AG08395 (cell line): ENCODE data around the gene SLIT1.

Experiments used
- DNase-seq: peaks from one replicate; pipeline ENCODE4 v3.0.0; 2012; ENCODE audit warnings: mixed read lengths, low spot score

SLIT1 gene

DNA sequence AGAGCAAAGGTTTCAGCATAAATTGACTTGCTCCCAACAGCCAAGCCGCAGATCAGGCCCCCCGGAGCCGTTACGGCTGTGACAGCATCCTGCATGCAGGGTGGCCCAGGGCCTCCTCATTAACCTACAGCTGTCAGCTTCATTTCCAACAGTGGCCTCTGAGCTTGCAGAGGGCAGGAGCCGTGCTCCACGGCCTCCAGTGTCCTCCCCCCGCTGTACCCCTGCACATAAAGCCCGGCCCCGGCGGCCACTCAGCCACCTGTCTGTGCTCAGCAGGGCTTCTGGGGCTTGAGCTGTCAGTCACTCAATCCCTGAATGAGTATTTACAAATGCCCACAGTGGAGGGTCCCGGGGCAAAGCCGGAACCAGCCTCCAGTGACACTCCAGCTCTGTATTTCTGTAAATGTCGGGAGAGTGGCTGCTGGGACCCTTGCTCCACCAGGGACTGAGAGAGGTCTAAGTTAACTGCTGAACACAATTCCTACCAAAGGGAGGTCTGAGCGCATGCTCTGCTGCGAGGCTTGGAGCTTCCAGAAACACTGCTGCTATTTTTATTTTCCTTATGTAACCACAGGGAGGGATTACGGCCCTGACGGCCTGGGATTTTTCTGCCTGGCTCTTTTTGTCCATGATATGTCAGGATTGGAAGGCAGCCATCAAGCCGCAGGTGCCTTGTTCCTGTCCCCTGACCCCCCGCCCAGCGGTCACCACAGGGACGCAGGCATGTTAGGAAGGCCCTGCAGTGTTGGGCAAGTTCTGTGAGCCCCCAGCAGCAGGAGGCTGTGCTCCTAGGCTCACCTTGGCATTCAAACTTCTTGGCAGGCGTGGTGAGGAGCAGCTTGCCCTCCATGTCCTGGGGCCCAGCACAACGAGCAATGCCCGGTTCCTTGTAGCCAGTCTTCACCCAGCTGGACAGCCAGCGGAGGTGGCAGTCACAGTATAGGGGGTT lies 165.0 kb downstream of the SLIT1 start:
- no peak for DNase-seq

DNA sequence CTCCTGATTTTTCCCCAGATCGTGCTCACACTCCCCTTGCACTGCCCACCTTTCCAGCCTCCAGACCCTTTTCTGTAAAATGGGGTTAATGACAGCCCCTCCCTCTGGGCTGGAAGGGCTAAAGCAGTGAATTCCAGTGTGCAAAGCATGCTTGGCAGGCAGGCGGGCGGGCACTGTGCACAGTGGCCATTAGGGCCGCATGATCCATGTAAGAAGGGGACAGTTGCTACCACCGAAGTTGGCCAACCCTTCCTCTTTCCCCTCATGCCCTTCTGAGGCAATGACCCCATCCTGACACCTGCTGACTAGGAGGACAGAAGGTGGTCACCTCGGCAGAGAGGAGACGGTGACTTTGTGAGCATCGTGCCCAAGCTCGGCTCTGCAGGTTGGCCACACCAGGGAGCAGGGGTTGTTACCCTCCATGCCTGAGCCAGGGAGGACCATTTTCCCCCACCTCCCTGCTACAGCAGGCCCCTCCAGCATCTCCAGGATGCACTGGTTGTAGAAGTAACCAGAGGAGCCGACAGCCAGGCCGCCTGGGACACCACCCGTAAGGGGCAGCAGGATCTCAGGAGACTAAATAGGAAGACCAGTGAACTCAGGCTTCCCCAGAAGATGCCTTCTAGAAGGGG lies 166.4 kb downstream of the SLIT1 start:
- DNase-seq, result no peak

DNA sequence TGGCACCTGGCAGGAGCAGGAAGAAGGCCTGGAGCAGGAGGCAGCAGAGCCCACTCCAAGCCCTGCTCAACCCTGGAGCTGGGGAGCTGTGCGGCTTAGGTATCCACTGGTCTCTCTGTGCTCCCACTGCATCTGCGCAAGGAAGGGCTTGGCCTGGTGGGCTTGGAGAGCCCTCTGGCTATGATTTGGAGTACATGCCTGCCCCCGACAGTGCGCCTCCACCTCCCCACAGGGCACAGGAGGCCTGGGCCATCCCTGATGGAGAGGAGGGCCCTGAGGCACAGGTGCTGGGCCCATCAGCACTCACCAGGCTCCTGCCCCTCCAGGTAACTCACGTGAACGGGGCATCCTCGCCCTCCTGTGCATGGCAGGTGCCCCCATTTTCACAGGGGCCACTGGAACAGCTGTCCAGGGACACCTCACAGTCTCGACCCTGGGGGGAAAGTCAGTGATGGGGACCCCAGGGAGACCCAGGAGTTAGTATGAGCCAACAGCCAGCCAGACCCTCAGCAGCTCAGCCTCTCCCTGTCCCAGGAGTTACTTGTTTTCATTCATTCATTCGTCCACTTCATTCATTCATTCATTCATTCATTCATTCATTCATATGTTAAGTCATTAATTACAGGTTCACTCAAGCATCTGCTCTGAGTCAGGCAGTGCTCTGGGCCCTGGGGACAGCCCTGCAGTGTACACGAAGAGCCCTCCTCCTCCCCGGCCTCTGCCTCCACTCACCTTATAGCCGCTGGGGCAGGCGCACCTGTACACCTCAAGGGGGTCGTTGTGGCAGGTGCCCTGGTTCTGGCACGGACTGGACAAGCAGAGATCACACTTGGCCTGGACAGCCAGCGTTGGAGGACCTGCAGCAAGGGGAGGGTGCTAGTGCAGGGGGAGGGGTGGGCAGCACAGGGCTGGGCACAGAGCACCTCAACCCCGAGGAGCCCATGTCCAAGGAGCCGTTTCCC lies 167.2 kb downstream of the SLIT1 start:
- no peak for DNase-seq

DNA sequence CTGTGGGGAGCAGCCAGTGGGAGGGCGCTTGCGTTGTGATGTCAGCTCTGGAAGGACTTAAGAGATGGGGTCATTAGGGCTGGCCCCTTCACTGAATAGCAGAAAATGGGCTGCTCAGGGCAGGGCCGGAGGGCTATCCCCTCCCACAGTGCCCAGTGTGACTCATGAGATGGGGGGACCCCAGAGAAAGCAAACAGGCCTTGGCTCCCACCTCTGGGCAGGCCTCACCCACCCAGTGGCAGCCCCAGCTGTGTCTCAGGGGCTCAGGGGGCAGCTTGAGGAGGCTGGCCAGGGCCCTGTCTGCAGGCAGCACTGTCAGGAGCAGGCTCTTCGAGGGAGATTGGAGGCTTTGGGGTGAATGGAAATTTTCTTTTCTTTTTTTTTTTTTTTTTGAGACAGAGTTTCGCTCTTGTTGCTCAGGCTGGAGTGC lies 168.3 kb downstream of the SLIT1 start:
- DNase-seq, result no peak

DNA sequence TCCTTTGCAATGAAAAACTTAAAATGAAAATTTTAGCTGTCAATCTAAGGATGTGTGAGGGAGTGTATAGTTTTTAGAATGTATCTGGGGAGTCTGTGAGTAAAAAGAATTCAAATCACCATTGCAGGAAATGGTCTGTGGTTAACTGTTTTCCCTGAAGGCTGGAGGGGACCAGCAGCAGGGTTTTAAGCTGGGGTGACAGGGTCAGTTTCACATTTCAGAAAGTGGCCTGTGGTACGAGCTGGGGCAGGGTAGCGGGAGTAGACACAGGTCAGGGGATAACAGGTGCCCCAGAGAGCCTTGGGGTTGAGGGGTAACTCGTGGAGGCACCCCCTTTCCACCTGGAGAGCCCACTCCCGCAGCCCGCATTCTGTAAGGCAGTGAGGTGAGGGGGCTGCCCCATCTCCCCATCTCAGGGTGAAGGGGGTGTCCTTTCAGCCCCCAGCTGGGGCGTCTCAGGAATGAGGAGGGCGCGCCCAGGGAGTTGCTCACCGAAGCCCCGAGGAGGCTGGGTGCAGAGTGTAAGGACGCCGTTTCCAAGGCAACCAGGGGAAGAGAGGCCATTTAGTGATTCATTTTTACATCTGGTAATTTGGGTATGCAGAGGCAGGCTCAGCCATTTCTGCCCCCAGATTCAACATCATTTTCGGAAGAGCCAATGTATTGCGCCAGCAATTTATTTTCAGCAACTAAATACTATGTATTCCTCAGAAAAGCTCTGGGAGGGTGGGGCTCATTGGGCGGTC lies 168.9 kb downstream of the SLIT1 start:
- DNase-seq, result no peak

DNA sequence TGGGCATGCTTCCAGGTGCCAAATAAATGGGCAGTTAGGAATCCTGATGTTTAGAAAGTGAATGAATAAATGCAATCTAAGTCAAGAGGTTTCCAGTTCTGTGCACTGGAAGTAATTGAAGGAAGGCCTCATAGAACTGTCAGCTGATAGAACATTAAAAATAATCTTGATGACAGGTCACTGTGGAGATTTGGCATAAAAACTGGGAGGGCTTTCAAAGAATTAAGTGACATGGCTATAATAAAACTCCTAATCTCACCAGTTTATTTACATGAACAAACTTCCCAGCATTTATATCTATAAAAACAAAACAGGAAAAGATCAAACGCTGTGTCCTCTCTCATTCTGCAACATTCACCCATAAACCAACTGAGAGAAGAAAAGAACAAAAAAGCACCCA lies 170.5 kb downstream of the SLIT1 start:
- no peak for DNase-seq

DNA sequence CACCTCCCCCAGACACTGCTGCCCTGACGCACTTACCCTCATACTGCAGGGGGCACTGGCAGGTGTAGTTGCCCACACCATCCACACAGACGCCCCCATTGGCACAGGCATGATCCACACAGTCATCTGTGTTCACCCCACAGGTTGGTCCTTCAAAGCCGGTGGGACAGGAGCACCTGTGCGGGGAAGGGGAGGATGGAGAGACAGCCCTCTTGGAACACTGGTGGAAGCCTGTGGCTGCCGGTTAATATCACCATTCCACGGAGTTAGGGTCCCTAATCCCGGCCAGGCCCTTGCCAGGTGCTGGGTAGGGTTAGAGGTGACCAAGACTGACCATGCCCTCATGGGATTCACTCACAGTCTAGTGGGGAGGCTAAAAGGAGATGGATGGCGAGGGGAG lies 171.8 kb downstream of the SLIT1 start:
- no peak for DNase-seq

DNA sequence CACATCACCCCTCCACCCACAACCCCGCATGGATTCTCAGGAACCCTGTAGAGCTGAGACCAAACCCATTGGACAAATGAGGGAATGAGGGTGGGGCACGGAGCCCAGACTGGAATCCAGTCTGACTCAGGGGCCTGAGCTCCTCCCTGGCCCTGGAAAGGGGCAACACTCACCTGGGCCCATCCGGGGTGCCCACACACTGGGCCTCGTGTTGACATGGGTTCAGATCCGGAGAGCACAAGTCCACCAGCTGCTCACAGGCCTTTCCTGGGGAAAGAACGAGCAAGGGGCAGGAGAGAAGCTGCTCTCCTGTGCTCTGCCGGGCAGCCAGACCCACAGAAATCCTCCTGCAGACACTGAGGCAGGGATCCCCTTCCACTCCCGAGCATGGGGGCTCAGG lies 172.2 kb downstream of the SLIT1 start:
- DNase-seq, result no peak

DNA sequence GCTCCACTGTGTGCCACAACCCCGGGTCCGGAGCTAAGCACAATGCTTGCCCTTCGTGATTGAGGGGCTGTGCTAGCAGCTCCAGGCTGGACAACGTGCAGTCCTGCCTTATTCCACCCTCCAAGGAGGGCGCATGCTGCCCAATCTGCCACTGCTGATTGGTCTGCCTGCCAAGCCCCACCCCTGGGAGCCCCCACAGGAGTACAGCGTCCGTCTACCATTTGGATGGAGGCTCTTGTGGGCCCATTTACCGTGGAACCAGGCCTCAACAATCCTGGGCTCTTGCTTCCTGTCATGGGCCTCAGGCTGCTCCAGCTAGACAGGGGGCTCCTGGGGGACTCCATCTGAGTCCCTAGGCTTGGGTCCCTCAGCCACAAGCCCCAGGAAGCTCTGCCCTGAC lies 173.3 kb downstream of the SLIT1 start:
- no peak for DNase-seq

DNA sequence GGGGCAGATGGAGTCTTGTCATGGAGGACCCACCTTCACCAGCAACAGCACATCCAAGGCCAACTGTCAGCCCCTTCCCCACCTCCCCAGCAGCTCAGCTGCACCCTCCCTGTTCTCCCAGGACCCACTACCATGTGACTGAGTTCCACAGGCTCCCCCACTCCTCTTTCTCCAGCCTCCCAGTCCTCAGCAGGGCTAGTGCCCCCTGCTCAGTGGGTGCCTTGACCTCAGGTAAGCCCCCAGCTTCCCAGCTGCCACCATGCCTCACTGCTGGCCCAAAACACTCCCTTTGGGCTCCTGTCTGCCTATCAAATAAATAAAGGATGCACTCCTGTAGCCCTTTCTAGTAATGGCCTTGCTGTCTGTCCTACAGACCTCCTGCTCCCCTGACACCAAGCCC lies 174.4 kb downstream of the SLIT1 start:
- no peak for DNase-seq

DNA sequence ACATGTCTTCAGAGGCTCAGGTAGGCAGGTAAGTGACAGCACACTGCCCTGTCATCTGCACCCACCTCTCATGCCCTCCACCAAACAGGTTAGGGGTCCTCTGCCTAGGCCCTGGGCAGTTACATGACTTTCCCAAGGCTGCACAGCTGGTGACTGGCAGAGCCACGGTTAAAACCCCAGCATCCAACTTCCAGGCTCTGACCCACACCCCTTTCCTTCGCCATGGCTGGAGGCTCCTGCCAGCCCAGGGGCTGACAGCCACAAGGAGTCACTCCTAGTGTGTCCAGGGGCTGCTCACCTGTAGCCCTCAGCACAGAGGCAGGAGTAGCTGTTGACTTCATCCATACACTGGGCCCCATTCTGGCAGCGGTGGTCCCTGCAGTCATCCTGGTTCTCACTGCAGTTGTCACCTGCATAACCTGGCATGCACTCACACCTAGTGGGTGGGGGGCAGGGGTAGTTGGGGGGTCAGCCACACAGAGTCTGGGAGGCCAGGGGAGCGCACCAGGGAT lies 175.0 kb downstream of the SLIT1 start:
- DNase-seq, result no peak

DNA sequence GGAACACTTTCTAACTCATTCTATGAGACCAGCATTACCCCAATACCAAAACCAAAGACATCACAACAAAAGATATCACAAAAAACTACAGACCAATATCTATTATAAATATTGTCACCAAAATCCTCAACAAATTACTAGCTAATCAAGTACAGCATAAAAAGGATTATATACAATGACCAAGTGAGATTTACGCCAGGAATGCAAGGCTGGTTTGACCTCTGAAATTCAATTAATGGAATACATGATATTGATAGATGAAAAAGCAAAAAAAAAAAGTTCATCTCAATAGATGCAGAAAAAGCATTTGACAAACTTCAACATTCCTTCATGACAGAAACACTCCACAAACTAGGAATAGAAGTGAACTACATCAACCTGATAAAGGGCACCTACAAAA lies 178.3 kb downstream of the SLIT1 start:
- DNase-seq, result no peak

DNA sequence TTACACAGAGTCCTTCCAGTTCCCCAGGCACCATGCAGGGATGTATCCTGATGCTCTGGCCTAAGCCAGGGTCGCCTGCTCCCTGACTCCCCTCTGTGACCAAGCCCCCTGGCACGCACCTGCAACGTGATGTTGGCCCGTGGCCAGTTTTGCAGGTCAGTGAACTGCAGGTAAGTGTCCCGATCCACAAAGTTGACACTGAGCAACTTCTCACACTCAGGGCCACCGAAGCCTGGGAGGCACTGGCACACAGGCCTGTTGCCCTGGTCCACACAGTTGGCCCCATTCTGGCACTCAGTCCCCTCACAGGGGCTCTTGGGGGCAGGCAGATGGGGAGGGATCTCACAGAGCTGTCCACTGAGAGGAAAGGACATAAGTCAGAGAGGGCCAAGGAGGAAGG lies 179.4 kb downstream of the SLIT1 start:
- DNase-seq, result no peak

DNA sequence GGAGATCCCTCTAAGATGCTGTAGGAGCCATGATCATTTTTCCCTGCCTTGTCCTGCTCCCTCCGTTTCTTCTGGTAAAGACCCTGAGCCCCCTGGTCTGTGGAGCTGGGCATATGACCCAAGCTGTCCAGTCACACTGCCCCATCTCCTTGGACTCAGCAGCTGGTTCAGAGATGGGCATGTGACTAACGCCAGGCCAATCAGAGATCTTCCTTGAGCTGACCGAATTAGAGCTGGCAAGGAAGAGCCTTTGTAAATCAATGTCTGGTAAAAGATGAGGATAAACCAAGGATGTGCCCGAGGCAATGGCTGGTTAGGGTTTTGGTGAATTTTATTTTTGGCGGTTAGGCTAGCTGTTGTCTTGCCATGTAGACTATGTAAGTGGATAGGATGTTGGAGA lies 180.4 kb downstream of the SLIT1 start:
- DNase-seq, result no peak

DNA sequence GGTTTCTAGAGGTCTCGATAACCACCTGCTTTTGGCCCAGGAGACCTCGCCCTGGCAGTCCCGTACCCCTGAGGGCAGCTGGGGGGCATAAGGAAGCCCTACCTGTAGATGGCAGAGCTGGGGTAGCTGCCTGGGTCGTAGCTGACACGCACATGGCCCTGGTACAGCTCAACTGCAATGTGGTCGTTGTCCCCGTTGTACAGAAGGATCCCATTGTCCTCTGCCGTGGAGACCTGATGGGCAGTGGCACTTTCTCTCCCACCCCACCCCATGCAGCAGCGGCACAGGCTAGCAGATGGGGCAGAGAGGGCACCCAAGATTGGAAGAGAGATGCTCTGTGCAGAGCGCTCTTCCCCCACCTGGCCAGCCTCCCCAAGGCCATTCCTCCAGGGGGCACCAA lies 181.2 kb downstream of the SLIT1 start:
- no peak for DNase-seq

DNA sequence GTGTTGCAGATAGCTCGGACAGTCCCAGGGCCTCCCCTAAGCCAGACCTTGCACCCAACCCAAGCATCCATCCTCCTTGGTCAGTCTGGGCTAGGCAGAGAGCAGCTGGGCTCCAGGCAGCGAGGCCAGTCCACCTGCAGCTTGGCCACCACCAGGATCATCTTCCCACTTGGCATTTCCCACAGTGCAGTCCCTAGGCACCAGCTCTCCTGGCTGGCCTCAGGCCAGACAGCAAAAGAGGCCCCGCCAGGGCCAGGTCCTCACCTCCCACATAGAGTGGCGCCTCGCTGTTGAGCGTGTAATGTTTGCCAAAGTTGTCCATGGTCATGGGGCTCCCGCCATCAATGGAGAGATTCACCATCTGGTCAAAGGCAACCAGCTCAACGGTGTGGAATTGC lies 182.0 kb downstream of the SLIT1 start:
- DNase-seq, result no peak

DNA sequence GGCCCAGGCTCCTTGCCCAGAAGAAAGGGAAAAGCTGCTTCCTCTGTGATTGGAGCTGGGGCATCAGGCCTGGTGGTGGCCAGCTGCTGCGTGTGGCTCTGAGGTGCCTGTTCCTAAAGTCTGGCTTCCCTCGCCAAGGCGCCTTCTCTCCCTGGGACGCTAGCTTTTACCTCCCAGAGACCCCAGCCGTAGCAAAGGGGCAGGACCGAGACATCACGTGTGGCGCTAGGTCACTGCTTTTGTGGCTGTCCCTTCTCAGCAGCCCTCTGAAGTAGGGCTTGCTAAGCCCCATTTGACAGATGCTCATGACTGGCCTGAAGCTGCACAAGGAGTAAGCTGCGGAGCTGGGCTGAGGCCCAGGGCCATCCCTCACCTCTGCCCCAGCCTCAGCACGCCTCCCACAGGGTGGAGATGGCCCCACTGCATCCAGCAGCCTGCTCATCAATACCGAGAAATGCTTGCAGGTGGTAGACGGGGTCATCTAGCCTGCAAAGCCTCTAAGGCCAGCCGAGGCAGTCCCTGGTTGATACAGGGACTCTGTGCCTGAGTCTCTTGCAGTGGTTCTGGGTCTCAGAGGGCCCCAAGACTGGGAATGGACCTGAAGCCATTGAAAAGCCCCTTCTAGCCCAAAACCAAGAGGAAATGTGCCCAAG lies 182.5 kb downstream of the SLIT1 start:
- no peak for DNase-seq

DNA sequence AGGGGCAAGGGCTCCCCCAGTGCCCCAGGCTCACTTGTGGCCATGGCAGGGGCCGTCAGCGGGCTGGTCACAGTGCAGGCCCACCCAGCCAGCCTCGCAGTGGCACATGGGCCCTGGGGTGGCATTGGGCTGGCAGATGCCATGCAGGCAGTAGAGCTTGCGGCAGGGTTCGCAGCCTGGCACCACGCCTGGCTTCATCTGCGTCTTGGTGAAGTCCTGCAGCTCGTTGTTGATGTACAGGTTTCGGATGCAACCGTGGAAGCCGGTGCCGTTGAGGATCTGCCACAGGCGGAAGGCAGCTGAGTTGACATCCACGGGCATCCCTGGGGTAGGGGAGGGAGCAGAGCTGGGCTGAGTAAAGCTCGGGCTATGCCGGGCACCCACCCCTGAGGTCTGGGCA lies 183.1 kb downstream of the SLIT1 start:
- DNase-seq, result no peak

DNA sequence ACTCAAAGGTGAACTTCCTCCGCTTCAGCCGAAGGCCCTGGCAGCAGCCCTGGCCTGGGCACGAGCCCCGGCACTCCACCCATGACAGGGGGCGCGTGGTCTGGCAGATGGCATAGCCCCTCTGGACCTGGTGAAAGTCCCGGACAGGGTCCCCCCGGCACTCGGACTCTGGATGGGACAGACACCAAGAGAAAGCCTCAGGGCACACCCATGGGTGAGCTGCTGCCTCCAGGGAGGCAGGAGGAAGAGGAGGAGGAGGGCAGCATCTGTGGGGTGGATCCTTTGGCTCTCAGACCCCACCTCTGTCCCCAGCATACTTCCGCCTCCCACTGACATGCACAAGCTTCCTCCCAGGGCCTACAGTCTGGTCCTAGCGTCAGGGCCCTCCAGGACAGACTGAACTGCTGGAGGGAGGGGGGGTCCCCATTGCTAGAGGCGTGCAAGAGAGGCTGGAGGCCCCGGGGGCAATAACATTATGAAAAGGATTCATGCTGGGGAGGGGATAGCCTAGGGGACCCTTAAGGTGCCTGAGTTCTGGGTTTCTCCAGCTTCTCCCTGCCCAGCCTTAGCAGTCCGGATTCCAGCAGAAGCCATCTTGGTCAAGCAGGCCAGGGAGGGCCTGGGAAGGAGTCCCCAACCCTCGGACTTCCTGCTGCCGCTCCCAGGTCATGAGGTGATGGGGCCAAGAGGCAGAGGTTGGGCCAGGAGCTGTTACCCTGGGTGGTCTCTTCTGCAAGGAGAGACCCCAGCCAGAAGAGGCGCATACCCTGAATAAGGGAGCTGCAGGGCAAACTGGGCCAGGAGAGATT lies 184.4 kb downstream of the SLIT1 start:
- DNase-seq, result no peak
